ENCODE results near the gene S100B.
"Not testable (repeated sequence)": the region's sequence is repeated elsewhere in the genome, so short reads cannot be mapped to it uniquely, and the experiment has no call there.

S100B gene

GRCh38 chr21:46604975-46605766, at the start of gene S100B:
S100B (minus strand) TSS chr21:46605082; CDS start chr21:46602415, 2,667 bp downstream.
- DNase-seq (ENCODE audit: low read depth): no peak

DNA sequence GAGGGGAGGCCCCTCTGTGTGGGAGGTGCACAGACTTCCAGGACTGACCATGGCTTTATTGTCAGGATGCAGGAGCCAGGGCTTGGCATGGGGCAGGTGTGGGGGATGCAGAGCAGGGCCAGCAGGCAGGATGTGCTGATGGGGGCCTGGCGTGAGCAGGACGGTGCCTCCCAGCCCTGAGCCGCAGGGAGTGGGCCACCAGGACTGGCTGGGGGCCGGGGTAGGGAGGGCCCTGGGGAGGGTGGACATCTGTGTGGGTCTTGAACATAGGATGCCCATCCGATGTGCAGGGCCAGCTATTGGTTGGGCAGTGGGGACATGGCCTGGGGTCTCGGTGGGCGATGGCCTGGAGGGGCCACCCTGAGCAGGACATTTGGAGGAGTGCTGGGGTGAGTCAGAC, 46.2 kb upstream of the S100B start:
- DNase-seq (ENCODE audit: low read depth): no peak

GRCh38 chr21:46650476-46651098, 45.7 kb upstream of the S100B start:
- no peak for DNase-seq (ENCODE audit: low read depth)

GRCh38 chr21:46649356-46649755, 44.5 kb upstream of the S100B start:
- DNase-seq (ENCODE audit: low read depth): no peak

DNA sequence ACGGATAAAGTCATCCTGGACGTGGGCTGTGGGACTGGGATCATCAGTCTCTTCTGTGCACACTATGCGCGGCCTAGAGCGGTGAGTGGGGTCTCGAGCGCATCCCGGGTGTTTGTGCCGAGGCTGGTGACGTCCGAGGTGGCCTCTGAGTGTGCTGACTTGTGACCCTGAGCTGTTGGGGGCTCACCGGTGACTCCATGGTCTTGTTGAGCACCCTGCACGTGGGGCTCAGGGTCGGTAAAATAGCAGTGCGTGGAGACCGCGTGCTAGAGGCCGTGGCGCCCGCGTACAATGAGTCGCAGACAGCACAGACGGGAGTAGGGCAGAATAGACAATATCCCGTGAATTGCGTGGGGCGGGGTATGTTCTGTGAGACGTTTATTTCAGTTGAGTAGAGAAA, 43.7 kb upstream of the S100B start:
- no peak for DNase-seq (ENCODE audit: low read depth)

DNA sequence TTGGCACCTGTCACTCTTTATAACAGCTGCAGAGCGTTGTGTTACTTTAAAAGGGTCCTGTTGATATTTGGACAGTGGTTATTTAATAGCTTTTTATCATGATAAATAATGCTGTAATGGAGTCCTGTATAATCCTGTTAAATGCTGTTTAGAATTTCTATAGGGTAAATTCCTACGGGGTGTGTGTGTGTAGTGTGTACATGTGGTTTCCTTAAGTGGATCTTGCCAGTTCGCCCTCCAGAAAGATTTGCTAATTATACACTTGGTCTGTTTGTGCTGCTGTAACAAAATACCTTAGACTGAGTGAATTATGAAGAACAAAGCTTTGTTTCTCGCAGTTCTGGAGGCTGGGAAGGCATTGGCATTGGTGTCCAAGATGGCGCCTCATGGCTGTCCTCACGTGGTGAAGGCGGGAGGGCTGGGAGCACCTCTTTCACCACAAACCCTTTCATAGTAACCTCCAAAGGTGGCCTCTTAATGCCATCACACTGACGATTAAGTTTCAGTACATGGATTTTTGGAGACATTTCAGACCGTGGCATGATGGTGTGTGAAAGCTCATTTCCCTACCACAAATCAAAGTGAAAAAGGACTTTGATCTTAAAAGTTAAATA, 41.8 kb upstream of the S100B start:
- no peak for DNase-seq (ENCODE audit: low read depth)

DNA sequence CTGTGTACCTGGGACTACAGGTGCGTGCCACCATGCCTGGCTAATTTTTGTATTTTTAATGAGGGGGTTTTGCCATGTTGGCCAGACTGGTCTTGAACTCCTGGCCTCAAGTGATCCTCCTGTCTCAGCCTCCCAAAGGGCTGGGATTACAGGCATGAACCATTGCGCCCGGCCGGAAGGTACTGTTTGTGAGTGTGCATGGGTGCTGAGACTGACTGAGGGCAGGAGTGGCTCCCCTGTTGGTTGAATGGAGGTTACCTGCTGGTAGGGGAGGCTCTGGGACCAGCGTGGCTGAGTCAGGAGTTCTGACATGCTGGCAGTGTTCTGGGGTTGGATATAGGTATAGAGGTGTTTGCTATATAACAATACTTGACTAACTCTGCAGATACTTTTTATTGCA, 41.0 kb upstream of the S100B start:
- no peak for DNase-seq (ENCODE audit: low read depth)

GRCh38 chr21:46643379-46644177, 38.7 kb upstream of the S100B start:
- DNase-seq (ENCODE audit: low read depth): no peak

GRCh38 chr21:46641656-46642055, 36.8 kb upstream of the S100B start:
- DNase-seq (ENCODE audit: low read depth): no peak

DNA sequence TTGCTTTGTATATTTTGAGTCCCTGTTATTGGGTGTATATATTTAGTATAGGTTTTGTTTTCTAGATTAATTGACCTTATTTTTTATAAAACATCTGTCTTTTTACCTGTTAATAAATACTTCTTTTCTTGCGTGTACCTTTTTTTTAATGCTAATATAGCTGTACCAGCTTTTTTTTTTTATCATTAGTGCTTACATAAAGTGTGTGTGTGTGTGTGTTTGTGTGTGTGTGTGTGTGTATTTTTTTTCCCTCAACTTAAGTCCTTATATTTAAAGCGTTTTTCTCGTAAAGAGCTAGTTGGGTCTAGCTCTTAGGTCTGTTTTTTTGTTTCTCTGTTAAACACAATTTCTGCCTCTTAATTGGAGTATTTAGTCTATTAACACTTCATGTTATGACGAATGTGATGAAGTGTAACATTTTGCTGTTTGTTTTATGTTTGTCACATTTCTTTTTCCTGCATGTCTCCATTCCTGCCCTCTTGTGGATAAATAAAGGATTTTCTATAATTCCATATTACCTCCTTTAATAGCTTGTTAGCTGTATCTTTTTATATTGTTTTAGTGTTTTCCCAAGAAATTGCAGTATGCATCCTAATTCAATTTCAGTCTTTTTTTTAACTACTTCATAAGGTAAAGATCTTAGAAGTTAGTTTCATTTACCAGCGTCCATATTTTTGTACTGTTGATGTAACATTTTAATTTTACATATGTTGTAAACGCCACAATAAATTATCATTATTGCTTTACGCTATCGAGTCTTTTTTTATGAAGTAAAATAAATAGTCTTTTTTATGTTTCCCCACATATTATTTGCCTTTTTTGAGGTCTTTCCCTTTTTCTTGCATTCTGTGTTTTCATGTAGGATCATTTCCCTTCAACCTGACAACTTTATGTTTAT, 34.9 kb upstream of the S100B start:
- DNase-seq (ENCODE audit: low read depth): no peak

- DNase-seq (ENCODE audit: low read depth): no peak
Observed at GRCh38 chr21:46637952-46638746, 33.3 kb upstream of the S100B start.

DNA sequence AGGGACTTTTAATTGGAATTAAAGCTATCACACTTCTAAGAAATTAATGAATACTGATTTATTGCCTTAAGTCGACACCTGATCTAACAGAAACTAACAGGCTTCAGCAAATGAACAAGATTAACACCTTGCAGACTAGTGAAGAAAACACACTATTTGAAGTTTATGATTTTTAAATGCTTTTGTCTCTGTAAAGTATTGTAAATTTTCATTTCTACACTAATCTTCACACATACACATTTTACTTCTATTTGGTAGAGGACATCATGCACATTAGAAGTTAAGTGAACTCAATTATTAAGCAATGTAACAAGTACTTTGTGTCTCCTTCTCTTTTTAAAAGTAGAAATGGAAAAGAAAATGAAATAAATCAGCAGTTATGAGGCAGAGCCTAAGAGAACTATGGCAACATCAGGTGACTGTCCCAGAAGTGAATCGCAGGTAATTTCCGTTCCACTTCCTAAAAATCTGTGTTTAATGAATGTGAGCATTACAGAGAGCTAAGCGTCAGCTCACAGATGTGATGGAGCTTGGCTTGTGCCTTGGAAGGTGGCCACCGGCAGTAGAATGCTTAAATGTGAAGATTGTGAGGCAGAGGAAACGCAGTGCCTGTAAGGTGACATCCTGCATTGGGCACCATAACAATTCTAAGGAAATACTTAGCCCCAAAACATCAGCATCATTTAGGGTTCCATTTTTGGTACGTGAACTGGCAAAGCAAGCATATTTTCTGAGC, 31.8 kb upstream of the S100B start:
- DNase-seq (ENCODE audit: low read depth): no peak

DNA sequence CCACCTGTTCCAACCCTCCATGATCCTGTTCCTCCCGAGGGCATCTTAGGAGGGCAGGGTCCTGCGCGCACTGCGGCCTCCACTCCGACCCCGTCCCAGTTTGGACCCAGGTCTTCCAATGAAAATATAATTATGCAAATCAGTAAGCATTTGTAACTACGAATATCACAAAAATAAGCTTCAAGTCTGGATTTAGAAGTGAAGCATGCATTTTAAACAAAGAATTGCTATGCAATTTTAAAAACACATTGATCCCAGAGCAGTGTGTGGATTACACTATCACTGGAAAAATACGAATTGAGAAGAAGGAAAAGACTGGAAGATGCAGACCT, 31.3 kb upstream of the S100B start:
- no peak for DNase-seq (ENCODE audit: low read depth)

GRCh38 chr21:46635324-46636180, 30.7 kb upstream of the S100B start, which contains the start of gene PRMT2:
PRMT2 (plus strand) TSS chr21:46635674; CDS start chr21:46636952, 1,278 bp downstream.
- DNase-seq (ENCODE audit: low read depth): peak; percentile 95

DNA sequence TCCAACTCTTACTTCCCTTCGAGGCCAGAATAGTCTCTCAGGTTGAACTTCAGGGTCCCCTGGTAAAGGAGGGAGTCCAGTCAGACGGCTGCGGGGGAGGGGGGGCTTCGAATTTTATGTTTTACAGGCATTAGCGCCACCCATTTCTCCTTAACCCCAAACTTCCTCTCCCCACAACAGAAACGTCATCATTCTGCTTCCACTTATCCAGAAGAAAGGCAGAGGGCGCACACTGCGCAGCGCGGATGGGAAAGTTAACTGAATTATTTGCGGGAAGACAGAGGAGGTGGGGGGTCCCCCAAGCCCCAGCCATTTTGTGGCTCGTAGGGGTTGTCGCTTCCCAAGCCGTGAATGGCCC, 30.1 kb upstream of the S100B start:
- DNase-seq (ENCODE audit: low read depth): no peak

GRCh38 chr21:46634427-46634826, 29.5 kb upstream of the S100B start:
- DNase-seq (ENCODE audit: low read depth): no peak

DNA sequence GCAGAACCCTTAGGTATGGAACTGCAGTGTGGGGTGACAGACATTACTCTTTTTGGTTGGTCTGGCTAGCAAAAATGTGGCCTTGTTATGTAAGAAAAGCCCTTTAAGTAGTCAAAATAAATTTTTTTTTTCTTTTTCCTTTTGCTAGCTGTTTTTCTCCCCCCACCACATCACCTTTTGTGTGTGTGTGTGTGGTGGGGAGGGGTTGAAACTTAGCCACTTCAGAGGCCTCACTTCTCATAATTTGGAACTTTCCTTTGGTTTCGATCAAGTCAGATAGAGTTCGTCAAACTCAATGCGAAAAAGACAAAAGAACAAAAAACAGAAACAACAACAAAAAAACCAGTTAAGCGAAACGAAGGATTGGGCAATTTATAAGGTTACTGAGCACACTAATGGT, 28.7 kb upstream of the S100B start:
- no peak for DNase-seq (ENCODE audit: low read depth)

DNA sequence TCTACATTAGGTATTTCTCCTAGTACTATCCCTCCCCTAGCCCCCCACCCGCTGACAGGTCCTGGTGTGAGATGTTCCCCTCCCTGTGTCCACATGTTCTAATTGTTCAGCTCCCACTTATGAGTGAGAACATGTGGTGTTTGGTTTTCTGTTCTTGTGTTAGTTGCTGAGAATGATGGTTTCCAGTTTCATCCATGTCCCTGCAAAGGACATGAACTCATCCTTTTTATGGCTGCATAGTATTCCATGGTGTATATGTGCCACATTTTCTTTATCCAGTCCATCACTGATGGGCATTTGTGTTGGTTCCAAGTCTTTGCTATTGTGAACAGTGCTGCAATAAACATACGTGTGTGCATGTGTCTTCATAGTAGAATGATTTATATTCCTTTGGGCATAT, 26.0 kb upstream of the S100B start:
- DNase-seq (ENCODE audit: low read depth): not testable (repeated sequence)

- DNase-seq (ENCODE audit: low read depth): no peak
Observed at GRCh38 chr21:46628868-46629267, 24.0 kb upstream of the S100B start.
